ENCODE results near the gene EXOC4. TPM values are rescaled to one million over a fixed set of nuclear protein-coding genes. Genes with fewer than 3 reads are reported as not detected.

Gene EXOC4
- total and polyA plus RNA-seq, 2 of the 8 experiments (the other 6 are each of a cell fraction or from before 2014, with no cell fraction given) = 27.0 to 67.3 TPM

DNA sequence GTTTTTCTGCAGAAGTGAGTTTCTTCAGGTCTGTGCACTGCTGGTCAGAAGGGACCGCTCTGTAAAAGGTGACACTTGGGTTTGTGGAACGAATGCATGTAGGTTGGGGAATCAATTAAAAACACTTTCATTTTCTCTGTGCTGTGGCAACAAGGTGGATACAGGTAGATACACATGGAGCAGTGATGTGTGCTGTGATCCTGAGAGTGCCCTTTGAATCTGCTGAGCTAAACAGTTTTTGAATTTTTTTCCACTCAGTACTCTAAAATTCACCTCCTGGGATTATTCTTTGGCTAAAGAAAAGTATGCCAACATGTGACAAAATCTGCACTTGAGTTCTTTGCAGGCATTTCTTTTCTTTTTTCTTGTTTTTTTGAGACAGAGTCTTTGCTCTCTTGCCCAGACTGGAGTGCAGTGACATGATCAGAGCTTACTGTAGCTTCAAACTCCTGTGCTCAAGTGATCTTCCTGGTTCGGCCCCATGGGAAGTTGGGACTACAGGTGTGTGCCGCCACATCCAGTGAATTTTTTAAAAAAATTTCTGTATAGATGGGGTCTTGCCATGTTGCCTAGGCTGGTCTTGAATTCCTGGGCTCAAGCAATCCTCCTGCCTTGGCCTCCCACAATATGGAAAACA lies 338.9 kb downstream of the EXOC4 start:
- Histone ChIP-seq H2BK5ac (ENCODE audit: low read depth, low read length) (no peak overlapping the region), H3K36me3 (ENCODE audit: control insufficient read depth in 2 of 4, insufficient read depth in 4 of 4, low read length in 3 of 4) (no peaks in the 10 kb centered on the region; a peak in 1 of 8 replicates), H3K56ac (replicated peaks; ENCODE audit: insufficient read length, low read depth, low read length) (no peak overlapping the region), H4K91ac (replicated peaks; ENCODE audit: insufficient read length, low read length) (no peak overlapping the region), H3K79me1 (ENCODE audit: low read depth, low read length) (no peaks in the 10 kb centered on the region), H3K23ac (ENCODE audit: insufficient read length) (no peak overlapping the region), H2AFZ (ENCODE audit: low read length) (no peak overlapping the region), H2BK12ac (ENCODE audit: low read depth, low read length) (no peak overlapping the region), H3K4ac (replicated peaks; ENCODE audit: insufficient read length, low read depth, low read length) (no peak overlapping the region), H4K20me1 (replicated peaks in 1 of 2; ENCODE audit: control insufficient read depth in 1 of 2, insufficient read depth in 2 of 2, low read length in 2 of 2) (peaks cover 0 to 1% of the 10 kb centered on the region in 2 experiments), H3K18ac (ENCODE audit: extremely low read depth, low read length) (no peak overlapping the region), H2BK15ac (ENCODE audit: low read length) (no peak overlapping the region), H2BK20ac (ENCODE audit: low read length) (no peak overlapping the region), H3K4me3 (ENCODE audit: extremely low read depth in 1 of 4, insufficient read depth in 2 of 4, low read depth in 3 of 4, low read length in 4 of 4) (no peak overlapping the region), H3K14ac (ENCODE audit: insufficient read length) (no peak overlapping the region), H4K8ac (ENCODE audit: extremely low read depth, insufficient read depth, low read length) (no peak overlapping the region), H4K5ac (ENCODE audit: insufficient read length, low read depth, low read length) (no peak overlapping the region), H3K4me2 (ENCODE audit: insufficient read depth in 1 of 2, low read depth in 2 of 2, low read length in 2 of 2) (no peak overlapping the region), H3K9ac (replicated peaks in 1 of 4; ENCODE audit: extremely low read depth in 1 of 4, low read depth in 3 of 4, low read length in 3 of 4) (no peak overlapping the region), H3K27ac (ENCODE audit: low read depth, low read length) (no peak overlapping the region), H3K9me3 (ENCODE audit: insufficient read depth in 2 of 2, low read depth in 1 of 2, low read length in 1 of 2) (no peaks in the 10 kb centered on the region), H2AK5ac (ENCODE audit: low read depth, low read length) (no peak overlapping the region), H3K4me1 (replicated peaks in 1 of 4; ENCODE audit: control insufficient read depth in 3 of 4, insufficient read depth in 4 of 4, low read length in 3 of 4) (peaks cover 0 to 2% (median 0%) of the 10 kb centered on the region in 4 experiments; a peak in 1 of 7 replicates), H3K79me2 (ENCODE audit: control insufficient read depth in 1 of 2, insufficient read depth in 2 of 2, low read length in 2 of 2) (no peaks in the 10 kb centered on the region), H3K23me2 (ENCODE audit: low read depth, low read length) (no peaks in the 10 kb centered on the region), H2BK120ac (replicated peaks; ENCODE audit: low read depth, low read length) (no peak overlapping the region), H3K27me3 (replicated peaks in 1 of 4; ENCODE audit: control insufficient read depth in 3 of 4, extremely low read depth in 1 of 4, insufficient read depth in 3 of 4, low read length in 3 of 4) (no peaks in the 10 kb centered on the region)
- no peak for DNase-seq (ENCODE audit: low read depth in 1 of 2, low spot score in 2 of 2)
- CTCF ChIA-PET (ENCODE audit: partially characterized antibody) = interaction anchor here (0.7 kb wide), 1 partner anchor 420 kb away, joined by 3 read pairs; no protein-coding TSS in a partner anchor
- 93% methylated on average over 4 of the region's 4 CpGs; no CpG with 5 or more reads in 1 of the 2 experiments for WGBS, 2 experiments (ENCODE audit: extremely low coverage in 1 of 2, insufficient coverage in 1 of 2, insufficient read length in 1 of 2, insufficient replicate concordance in 2 of 2, low coverage in 1 of 2, low lambda C conversion rate in 2 of 2, missing lambda C conversion rate in 1 of 2)
- TF ChIP-seq MAFK (IDR thresholded peaks at IDR 0.05; ENCODE audit: low read depth, low read length) = peak; percentile 68
- TF ChIP-seq CHD1 (IDR thresholded peaks at IDR 0.05; ENCODE audit: low read depth, low read length) = no peak
- no peak for FAIRE-seq
- POLR2A ChIA-PET (ENCODE audit: partially characterized antibody) = no interaction called here
